ENCODE data around the gene MMS19.
"Not testable (repeated sequence)": the region's sequence is repeated elsewhere in the genome, so short reads cannot be mapped to it uniquely, and the experiment has no call there.

Gene MMS19

DNA sequence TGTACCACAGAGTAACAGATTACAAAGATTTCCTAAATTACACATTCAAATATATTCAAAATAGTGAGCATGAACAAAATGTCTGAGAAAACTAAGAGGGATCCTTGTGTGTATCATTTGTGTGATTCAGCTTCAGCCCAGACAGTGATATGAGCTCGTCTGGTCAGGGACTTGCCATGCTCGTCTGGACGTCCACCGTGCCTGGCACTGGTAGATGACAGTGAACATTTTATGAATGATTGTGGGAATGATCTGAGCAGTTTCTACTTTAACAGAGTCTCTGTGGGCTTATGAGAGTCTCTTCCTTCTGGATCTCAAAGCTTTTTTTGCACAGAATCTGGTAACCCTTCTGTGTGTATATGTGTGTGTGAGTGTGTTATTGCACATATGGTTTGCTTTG, 40.2 kb upstream of the MMS19 start:
- Histone ChIP-seq H3K27ac (ENCODE audit: low read length) (no peak overlapping the region), H3K4me3 (ENCODE audit: low read length) (no peak overlapping the region), H3K4me1 (ENCODE audit: insufficient read depth, low read length) (peaks cover 8% of the 10 kb centered on the region), H3K9ac (ENCODE audit: low read depth, low read length) (no peak overlapping the region), H3K9me3 (ENCODE audit: insufficient read depth, low read depth, low read length) (no peaks in the 10 kb centered on the region), H3K36me3 (ENCODE audit: insufficient read depth, low read depth, low read length) (no peaks in the 10 kb centered on the region), H3K27me3 (ENCODE audit: insufficient read depth, low read length) (no peaks in the 10 kb centered on the region)

DNA sequence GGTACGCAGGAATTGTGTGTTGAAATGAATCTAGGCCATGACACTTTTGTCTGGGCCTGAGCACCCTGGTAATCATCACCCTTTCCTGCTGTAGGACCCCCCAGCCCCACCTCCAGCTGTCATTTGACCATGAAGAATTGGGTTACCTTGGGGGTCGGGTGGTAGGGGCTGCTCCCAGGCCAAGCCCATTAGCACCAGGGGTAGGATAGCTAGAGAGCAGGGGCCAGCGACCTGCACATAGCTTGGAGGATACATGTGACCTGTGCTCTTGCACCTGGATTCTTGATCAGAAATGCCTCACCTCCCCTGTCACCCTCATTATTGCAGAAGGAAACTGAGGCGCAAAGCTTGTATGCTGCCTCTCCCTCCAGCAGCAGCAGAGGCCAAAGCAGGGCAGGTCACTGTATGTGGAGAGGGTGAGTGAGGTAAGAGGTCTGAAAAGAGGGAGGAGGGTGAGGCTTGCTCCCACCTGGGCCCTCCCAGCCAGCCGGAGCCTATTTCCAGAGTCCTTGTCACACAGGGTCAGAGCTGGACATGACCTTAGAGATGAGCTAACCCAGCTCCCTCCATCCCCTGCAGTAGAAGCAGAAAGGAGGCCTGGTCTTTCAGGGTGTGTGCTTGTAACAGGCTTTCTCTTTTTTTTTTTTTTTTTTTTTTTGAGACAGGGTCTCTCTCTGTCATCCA, 39.1 kb upstream of the MMS19 start:
- H3K36me3 ChIP-seq (ENCODE audit: insufficient read depth, low read depth, low read length), result no peaks in the 10 kb centered on the region
- no peak overlapping the region for H3K4me3 ChIP-seq (ENCODE audit: low read length)
- peaks cover 4% of the 10 kb centered on the region for H3K4me1 ChIP-seq (ENCODE audit: insufficient read depth, low read length)
- no peak overlapping the region for H3K27ac ChIP-seq (ENCODE audit: low read length)
- no peaks in the 10 kb centered on the region for H3K9me3 ChIP-seq (ENCODE audit: insufficient read depth, low read depth, low read length)
- no peaks in the 10 kb centered on the region for H3K27me3 ChIP-seq (ENCODE audit: insufficient read depth, low read length)
- no peak overlapping the region for H3K9ac ChIP-seq (ENCODE audit: low read depth, low read length)

DNA sequence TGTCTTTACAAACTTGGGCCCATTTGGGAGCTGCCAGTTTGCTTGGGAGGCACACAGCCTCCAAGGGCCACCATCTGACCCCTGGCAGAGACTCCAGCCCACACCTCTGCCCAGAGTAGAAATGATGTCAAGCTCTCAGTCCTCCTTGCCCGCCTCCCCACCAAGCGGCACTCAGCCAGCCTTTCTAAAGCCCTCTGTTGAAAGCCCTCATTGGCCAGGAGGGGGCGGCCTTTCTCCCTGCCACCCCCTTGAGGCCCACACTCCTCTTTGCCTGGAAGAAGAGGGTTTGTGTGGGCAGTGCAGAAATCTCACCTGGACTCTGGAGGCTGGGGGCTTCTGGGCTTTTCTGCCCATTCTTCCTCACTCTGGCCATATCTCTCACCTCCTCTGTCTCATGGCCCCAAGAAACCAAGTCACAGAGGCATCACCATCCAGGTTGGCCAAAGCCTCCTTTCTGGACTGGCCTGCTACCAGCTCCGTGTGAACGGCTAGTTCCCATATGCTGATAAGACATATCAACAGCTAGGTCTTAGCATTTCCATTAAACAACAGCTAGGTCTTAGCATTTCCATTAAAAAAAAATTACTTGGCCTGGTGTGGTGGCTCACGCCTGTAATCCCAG, 36.6 kb upstream of the MMS19 start:
- H3K27ac ChIP-seq (ENCODE audit: low read length), result no peak overlapping the region
- H3K4me1 ChIP-seq (ENCODE audit: insufficient read depth, low read length), result no peaks in the 10 kb centered on the region; the same call in 1 of the 2 replicates
- no peak overlapping the region for H3K4me3 ChIP-seq (ENCODE audit: low read length)
- H3K36me3 ChIP-seq (ENCODE audit: insufficient read depth, low read depth, low read length), result no peaks in the 10 kb centered on the region
- no peaks in the 10 kb centered on the region for H3K9me3 ChIP-seq (ENCODE audit: insufficient read depth, low read depth, low read length)
- H3K9ac ChIP-seq (ENCODE audit: low read depth, low read length), result no peak overlapping the region
- H3K27me3 ChIP-seq (ENCODE audit: insufficient read depth, low read length), result no peaks in the 10 kb centered on the region

DNA sequence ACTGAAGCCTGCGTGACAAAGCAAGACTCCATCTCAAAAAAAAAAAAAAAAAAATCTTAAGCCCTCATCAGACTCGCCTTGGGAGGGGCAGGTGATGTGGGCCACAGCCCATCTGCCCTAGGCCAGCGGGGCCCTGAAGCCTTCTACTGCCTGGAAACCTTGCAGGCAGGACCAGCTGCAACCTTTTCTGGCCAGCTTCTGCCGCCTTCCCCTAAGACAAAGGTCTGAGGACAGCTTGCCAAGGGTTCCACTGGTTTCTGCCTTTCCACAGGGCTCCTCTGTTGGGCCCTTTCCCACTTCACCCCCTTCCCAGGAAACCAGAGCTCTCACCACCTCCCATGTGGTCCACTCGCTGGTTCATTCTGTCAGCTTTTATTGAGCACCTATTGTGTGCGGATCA, 35.7 kb upstream of the MMS19 start:
- H3K4me1 ChIP-seq (ENCODE audit: insufficient read depth, low read length), result no peaks in the 10 kb centered on the region; the same call in 1 of the 2 replicates
- H3K27ac ChIP-seq (ENCODE audit: low read length), result no peak overlapping the region

DNA sequence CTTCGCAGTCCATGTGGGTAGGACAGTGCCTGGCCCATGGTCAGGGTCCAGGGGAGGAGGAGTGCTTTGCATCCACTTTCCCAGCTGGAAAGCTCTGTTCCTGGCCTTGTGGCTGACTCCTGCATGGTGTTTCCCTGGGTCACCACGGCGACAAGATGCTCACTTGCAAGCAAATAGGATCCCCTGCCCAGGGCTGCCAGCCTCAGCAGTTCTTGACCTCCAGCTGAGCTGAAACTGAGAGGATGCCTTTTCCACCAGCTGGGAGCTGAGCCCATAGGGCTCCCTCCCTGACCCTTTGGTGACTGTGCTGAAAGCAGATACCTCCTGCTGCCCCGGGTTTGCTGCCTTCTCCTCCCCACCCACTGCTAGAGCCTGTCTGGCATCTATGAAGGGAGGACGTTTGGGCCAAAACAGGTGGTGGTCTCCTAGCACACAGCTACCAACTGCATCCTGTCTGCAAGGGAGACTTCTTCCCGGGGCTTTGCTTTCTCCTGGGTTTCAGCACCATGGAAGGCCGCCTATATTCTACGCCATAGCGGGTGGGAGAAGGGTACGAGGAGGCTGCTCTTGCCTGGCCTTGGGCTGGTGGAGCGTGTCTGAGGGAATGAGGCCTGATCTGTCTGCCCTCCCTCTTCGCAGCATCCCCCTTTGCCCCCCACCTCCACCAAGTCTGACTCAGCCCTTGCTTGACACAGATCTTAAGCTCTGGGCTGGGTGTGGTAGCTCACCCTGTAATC, 34.9 kb upstream of the MMS19 start:
- no peaks in the 10 kb centered on the region for H3K9me3 ChIP-seq (ENCODE audit: insufficient read depth, low read depth, low read length)
- H3K4me1 ChIP-seq (ENCODE audit: insufficient read depth, low read length), result no peaks in the 10 kb centered on the region; the same call in 1 of the 2 replicates
- H3K27me3 ChIP-seq (ENCODE audit: insufficient read depth, low read length), result no peaks in the 10 kb centered on the region
- H3K9ac ChIP-seq (ENCODE audit: low read depth, low read length), result no peak overlapping the region
- no peak overlapping the region for H3K4me3 ChIP-seq (ENCODE audit: low read length)
- H3K36me3 ChIP-seq (ENCODE audit: insufficient read depth, low read depth, low read length), result no peaks in the 10 kb centered on the region
- H3K27ac ChIP-seq (ENCODE audit: low read length), result no peak overlapping the region

More for the DNA sequence above, 35.7 kb upstream of the MMS19 start:
- Histone ChIP-seq H3K27me3 (ENCODE audit: insufficient read depth, low read length) (no peaks in the 10 kb centered on the region), H3K4me3 (ENCODE audit: low read length) (no peak overlapping the region), H3K9ac (ENCODE audit: low read depth, low read length) (no peak overlapping the region), H3K9me3 (ENCODE audit: insufficient read depth, low read depth, low read length) (no peaks in the 10 kb centered on the region), H3K36me3 (ENCODE audit: insufficient read depth, low read depth, low read length) (no peaks in the 10 kb centered on the region)

DNA sequence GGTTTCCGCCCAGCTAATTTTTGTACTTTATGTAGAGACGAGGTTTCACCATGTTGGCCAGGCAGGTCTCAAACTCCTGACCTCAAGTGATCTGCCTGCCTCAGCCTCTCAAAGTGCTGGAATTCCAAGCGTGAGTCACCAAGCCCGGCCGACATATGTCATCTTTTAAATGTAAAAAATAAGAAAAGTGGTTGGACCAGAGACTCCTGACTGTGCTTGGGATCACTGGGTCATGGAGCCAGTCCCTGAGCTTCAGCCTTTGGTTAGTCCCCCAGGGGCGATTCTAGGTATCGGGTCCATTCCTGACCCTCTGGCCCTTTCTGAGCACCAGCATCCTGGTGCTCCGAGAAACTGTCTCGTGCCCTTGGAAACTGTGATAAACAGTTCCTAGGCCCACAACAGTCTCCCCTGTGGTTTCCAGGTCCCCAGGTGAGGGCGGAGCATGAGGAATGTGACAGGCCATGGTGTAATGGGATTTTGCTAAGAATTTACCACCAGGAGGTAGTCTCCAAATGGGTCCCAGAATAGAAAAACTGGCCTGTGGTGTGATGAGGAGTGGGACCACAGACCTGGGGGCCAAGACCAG, 33.3 kb upstream of the MMS19 start:
- Histone ChIP-seq H3K9ac (ENCODE audit: low read depth, low read length) (no peak overlapping the region), H3K27ac (ENCODE audit: low read length) (no peak overlapping the region), H3K9me3 (ENCODE audit: insufficient read depth, low read depth, low read length) (no peaks in the 10 kb centered on the region)

DNA sequence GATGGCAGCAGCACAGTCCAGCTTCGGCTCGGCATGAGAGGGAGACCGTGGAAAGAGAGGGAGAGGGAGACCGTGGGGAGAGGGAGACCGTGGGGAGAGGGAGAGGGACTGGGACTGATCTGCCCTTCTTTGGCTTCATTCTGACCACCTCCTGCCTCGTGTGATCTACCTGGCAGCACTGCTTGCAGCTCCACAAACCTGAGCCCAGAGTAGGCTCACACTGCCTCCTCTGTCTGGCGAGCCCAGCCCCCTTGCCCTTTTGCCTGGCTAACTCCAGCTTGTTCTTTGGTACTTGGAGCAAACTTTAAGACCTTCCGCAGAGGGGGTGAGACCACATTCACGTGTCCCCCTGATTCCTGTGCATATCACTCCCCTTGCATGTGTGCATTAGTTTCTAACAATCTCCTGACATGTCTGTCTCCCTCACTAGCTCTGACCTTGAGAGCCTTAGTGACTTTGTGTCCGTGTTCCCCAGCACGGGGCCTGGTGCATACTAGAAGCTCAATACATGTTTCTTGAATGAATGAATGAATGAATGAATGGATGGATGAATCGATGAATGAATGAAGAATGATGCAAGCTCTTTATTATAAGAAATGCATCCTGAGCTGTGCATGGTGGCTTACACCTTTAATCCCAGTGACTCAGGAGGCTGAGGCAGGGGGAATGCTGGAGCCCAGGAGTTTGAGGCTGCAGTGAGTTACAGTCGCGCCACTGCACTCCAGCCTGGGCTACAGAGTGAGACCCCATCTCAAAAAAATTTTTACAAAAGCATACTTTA, 31.7 kb upstream of the MMS19 start:
- Histone ChIP-seq H3K4me1 (ENCODE audit: insufficient read depth, low read length) (no peaks in the 10 kb centered on the region; the same call in 1 of the 2 replicates), H3K27ac (ENCODE audit: low read length) (no peak overlapping the region), H3K9ac (ENCODE audit: low read depth, low read length) (no peak overlapping the region), H3K27me3 (ENCODE audit: insufficient read depth, low read length) (no peaks in the 10 kb centered on the region), H3K9me3 (ENCODE audit: insufficient read depth, low read depth, low read length) (no peaks in the 10 kb centered on the region), H3K36me3 (ENCODE audit: insufficient read depth, low read depth, low read length) (no peaks in the 10 kb centered on the region), H3K4me3 (ENCODE audit: low read length) (no peak overlapping the region)

More for the DNA sequence above, 33.3 kb upstream of the MMS19 start:
- Histone ChIP-seq H3K36me3 (ENCODE audit: insufficient read depth, low read depth, low read length) (no peaks in the 10 kb centered on the region), H3K4me1 (ENCODE audit: insufficient read depth, low read length) (no peaks in the 10 kb centered on the region; the same call in 1 of the 2 replicates), H3K27me3 (ENCODE audit: insufficient read depth, low read length) (no peaks in the 10 kb centered on the region), H3K4me3 (ENCODE audit: low read length) (no peak overlapping the region)

DNA sequence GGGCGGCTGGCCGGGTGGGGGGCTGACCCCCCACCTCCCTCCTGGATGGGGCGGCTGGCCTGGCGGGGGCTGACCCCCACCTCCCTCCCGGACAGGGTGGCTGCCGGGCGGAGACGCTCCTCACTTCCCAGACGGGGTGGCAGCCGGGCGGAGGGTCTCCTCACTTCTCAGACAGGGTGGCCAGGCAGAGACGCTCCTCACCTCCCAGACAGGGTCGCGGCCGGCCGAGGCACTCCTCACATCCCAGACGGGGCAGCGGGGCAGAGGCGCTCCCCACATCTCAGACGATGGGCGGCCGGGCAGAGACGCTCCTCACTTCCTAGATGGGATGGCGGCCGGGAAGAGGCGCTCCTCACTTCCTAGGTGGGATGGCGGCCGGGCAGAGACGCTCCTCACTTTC, 30.7 kb upstream of the MMS19 start:
- H3K4me1 ChIP-seq (ENCODE audit: insufficient read depth, low read length); H3K9me3 ChIP-seq (ENCODE audit: insufficient read depth, low read depth, low read length); H3K27ac ChIP-seq (ENCODE audit: low read length); H3K36me3 ChIP-seq (ENCODE audit: insufficient read depth, low read depth, low read length); H3K9ac ChIP-seq (ENCODE audit: low read depth, low read length); H3K27me3 ChIP-seq (ENCODE audit: insufficient read depth, low read length); H3K4me3 ChIP-seq (ENCODE audit: low read length): not testable (repeated sequence)

DNA sequence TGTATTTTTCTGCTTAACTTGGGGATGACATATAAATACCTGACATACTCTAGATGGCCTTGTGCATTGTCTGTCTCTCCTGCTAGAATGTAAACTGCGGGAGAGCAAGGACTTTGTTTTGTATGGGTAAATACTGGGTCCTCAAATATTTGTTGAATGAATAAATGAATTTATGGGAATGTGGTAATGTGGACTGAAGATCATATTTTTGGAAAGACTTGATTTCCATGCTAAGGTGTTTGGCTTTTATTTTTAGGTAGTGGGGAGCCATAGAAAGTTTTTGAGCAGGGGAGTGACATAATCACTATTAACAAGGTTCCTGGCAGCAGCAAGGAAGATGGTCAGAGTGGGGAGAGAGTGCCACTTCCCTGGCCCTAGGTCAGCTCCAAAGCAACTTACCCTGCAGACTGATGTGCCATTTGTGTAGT, 27.5 kb upstream of the MMS19 start:
- no peaks in the 10 kb centered on the region for H3K27me3 ChIP-seq (ENCODE audit: insufficient read depth, low read length)
- H3K36me3 ChIP-seq (ENCODE audit: insufficient read depth, low read depth, low read length), result no peaks in the 10 kb centered on the region
- no peak overlapping the region for H3K4me3 ChIP-seq (ENCODE audit: low read length)
- H3K9ac ChIP-seq (ENCODE audit: low read depth, low read length), result no peak overlapping the region
- peaks cover 7% of the 10 kb centered on the region for H3K4me1 ChIP-seq (ENCODE audit: insufficient read depth, low read length)
- H3K27ac ChIP-seq (ENCODE audit: low read length), result no peak overlapping the region
- H3K9me3 ChIP-seq (ENCODE audit: insufficient read depth, low read depth, low read length), result no peaks in the 10 kb centered on the region

DNA sequence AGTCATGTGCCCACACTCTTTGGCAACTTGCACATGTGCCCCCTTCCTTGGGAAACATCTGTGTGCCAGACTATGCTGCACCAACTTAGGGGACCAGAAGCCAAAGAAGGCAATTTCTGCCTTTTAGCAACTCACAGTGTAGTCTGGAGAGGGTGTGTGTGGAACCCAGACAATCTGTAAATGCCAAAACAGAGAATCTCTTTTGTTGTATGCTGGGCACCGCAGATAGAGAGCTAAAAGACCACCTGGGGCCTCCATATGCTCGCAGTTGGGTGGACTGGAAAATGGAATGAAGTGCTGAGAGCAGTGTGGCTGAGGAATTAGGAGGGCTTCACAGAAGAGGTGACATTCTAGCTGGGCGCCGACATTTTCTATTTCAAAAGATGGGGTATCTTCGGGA, 26.9 kb upstream of the MMS19 start:
- no peak overlapping the region for H3K4me3 ChIP-seq (ENCODE audit: low read length)
- H3K4me1 ChIP-seq (ENCODE audit: insufficient read depth, low read length), result peaks cover 13% of the 10 kb centered on the region
- no peaks in the 10 kb centered on the region for H3K36me3 ChIP-seq (ENCODE audit: insufficient read depth, low read depth, low read length)
- no peaks in the 10 kb centered on the region for H3K9me3 ChIP-seq (ENCODE audit: insufficient read depth, low read depth, low read length)
- H3K27ac ChIP-seq (ENCODE audit: low read length), result no peak overlapping the region
- H3K27me3 ChIP-seq (ENCODE audit: insufficient read depth, low read length), result no peaks in the 10 kb centered on the region
- H3K9ac ChIP-seq (ENCODE audit: low read depth, low read length), result no peak overlapping the region

DNA sequence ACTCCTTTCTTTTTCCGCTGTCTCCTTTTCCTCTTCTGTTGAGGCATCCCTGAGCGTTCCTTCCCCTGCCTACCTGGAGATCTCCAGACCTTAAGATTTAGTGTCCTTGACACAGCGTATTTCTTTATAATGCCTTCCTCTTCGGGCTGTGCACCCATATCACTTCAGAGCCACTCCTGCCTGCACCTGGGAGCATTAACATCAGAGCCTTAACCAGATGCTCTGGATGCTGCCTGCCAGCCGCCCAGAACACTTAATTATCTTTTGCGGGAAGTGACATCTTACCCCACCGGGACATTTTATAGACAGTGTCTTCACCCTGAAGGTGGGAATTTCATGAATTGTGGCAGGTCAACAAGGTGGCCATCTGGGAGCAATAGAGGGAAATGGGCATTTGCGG, 24.7 kb upstream of the MMS19 start:
- H3K9ac ChIP-seq (ENCODE audit: low read depth, low read length), result no peak overlapping the region
- no peaks in the 10 kb centered on the region for H3K9me3 ChIP-seq (ENCODE audit: insufficient read depth, low read depth, low read length)
- no peaks in the 10 kb centered on the region for H3K36me3 ChIP-seq (ENCODE audit: insufficient read depth, low read depth, low read length)
- no peaks in the 10 kb centered on the region for H3K27me3 ChIP-seq (ENCODE audit: insufficient read depth, low read length)
- H3K27ac ChIP-seq (ENCODE audit: low read length), result no peak overlapping the region
- H3K4me1 ChIP-seq (ENCODE audit: insufficient read depth, low read length), result peaks cover 23% of the 10 kb centered on the region
- H3K4me3 ChIP-seq (ENCODE audit: low read length), result no peak overlapping the region
